Astrocyte of the spinal cord (primary cell): ENCODE measurements around the gene ANKRD24.
"Not testable (repeated sequence)": the region's sequence is repeated elsewhere in the genome, so short reads cannot be mapped to it uniquely, and the experiment has no call there.

ENCODE experiments used
- DNase-seq: peaks from one replicate; pipeline ENCODE4 v3.0.0; 2011; ENCODE audit warnings: low read depth, low spot score
- H3K4me3 ChIP-seq: 2 replicates; pipeline ENCODE4 v1.5.1; 2011; ENCODE audit warnings: low read depth, mild to moderate bottlenecking, low read length, moderate library complexity
- CTCF ChIP-seq: IDR thresholded peaks from 2 replicates; pipeline ENCODE4 v1.5.1; 2012; ENCODE audit warnings: low read depth, mild to moderate bottlenecking, low read length, inconsistent platforms
- in situ Hi-C: cut with HindIII; loops from 2 replicates; pipeline ENCODE4 v1.10.0; 2017; ENCODE audit warnings: low sequenced_read_pairs

Gene ANKRD24

DNA sequence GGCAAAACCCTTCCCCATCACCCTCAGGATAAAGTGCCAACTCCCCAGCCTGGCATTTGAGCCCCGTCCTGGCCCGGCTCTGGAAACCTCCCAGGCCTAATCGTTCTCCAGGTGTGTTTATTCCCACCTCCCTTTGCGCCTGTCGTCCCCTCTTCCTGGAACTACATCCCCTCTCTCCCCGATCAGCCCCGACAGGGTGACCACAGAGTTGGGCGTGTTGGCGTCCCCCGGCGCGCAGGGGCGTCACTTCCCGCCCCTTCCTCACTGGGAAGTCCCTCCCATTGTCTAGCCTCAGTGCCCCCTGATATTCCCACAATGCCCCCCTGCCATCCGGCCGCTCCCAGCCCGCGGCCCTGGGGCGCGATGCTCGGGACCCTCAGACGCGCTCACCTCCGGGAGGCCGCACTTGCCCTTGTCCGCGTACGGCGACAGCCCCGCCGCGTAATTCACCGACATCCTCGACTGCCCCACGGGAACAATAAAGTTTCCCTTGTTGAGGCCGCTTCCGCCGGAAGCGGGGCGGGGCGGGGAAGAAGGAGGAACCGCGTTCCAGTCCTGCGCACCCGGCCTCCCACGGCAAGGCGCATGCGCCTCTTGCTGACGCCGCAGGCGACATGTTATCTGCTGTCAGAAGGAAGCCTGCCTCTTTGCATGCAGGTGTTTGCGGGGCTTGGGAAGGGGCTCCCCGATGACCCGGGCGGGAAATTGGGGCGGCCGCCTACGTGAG, at the start of gene ANKRD24, which contains the start of gene SIRT6:
ANKRD24 (plus strand) TSS at position 606 of the 727 bp plus-strand sequence. CDS start 3,737 bp downstream, outside the sequence.
SIRT6 (minus strand) TSS at position 480 of the 727 bp plus-strand sequence; CDS start at position 456, 24 bp downstream.
- TF ChIP-seq CTCF, result no peak
- peak within 1 kb of the TSS; percentile 94 for H3K4me3 ChIP-seq
- peak; percentile 96 for DNase-seq
- in situ Hi-C loops, result no loop called here

GRCh38 chr19:4134351-4134750, 48.1 kb upstream of the ANKRD24 start:
- in situ Hi-C loops, result no loop called here
- no peak for DNase-seq
- no peak overlapping the region for H3K4me3 ChIP-seq
- TF ChIP-seq CTCF, result no peak

DNA sequence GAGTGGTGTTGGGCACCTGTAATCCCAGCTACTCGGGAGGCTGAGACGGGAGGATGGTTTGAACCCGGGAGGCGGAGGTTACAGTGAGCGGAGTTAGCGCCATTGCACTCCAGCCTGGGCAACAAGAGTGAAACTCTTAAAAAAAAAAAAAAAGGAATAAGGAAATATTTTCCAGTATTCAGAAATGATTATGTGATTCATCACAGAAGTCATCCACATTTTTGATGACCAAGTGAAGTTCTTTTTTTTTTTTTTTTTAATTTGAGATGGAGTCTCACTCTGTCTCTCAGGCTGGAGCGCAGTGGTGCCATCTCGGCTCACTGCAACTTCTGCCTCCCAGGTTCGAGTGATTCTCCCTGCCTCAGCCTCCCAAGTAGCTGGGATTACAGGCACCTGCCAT, 47.1 kb upstream of the ANKRD24 start:
- DNase-seq, in situ Hi-C loops, H3K4me3 ChIP-seq: not testable (repeated sequence)

DNA sequence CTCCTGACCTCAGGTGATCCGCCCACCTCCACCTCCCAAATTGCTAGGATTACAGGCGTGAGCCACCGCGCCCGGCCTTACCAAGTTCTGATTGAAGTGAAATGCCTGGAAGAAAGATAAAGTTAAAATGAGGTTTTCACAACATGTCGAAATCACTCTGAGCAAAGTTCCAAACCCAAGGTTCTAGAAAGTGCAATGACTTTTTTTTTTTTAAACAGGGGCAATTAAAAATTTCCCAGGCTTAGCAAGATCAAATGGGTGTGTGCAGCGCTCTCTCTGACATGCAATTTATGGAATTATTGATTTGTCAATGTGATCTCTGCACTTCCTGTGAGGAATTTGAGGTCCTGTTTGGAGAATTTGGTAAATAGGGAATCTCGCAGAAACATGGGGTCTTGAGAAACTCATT, 45.8 kb upstream of the ANKRD24 start:
- DNase-seq, result no peak
- in situ Hi-C loops, result no loop called here
- no peak for TF ChIP-seq CTCF
- no peak overlapping the region for H3K4me3 ChIP-seq

GRCh38 chr19:4138445-4138844, 44.0 kb upstream of the ANKRD24 start:
- no peak for TF ChIP-seq CTCF
- no peak for DNase-seq
- no peak overlapping the region for H3K4me3 ChIP-seq
- in situ Hi-C loops, result no loop called here

- peak; percentile 35 for DNase-seq
- in situ Hi-C loops, result no loop called here
These were observed 42.8 kb upstream of the ANKRD24 start for GRCh38 chr19:4139614-4140236.

More at GRCh38 chr19:4139614-4140236, 42.8 kb upstream of the ANKRD24 start:
- no peak overlapping the region for H3K4me3 ChIP-seq
- TF ChIP-seq CTCF, result peak; percentile 90
